ENCODE data around the gene SH3GL3. TPM values are rescaled to one million over a fixed set of nuclear protein-coding genes. Genes with fewer than 3 reads are reported as not detected.

Gene SH3GL3
- total and polyA plus RNA-seq, 2 of the 8 experiments (the other 6 are each of a cell fraction or from before 2014, with no cell fraction given) = 14.1 to 19.1 TPM

DNA sequence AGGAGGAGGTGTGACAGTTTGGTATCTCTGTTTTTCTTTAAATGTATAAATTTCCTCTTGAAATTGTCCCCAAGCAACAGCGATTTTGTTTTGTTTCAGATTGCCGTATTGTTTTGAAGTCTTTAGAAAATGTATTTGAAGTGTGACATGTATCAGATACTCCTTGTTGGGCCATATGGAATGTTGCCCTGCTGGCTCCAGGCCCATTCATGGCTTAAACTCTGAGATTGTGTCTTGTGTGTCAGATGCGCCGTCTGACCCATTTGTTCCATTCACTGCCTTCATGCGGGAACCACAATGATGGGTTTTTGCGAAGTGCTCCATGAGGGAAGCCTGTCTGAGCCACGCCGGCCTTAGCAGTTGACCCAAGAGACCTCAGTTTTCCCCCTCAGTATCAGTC is 131.6 kb downstream of the SH3GL3 start:
- Histone ChIP-seq H2BK12ac (ENCODE audit: low read depth, low read length) (no peak overlapping the region), H3K27me3 (replicated peaks in 1 of 4; ENCODE audit: control insufficient read depth in 3 of 4, extremely low read depth in 1 of 4, insufficient read depth in 3 of 4, low read length in 3 of 4) (no peaks in the 10 kb centered on the region), H2AK5ac (ENCODE audit: low read depth, low read length) (no peak overlapping the region), H4K91ac (replicated peaks; ENCODE audit: insufficient read length, low read length) (no peak overlapping the region), H3K14ac (ENCODE audit: insufficient read length) (no peak overlapping the region), H4K20me1 (replicated peaks in 1 of 2; ENCODE audit: control insufficient read depth in 1 of 2, insufficient read depth in 2 of 2, low read length in 2 of 2) (no peaks in the 10 kb centered on the region), H3K4me1 (replicated peaks in 1 of 4; ENCODE audit: control insufficient read depth in 3 of 4, insufficient read depth in 4 of 4, low read length in 3 of 4) (no peaks in the 10 kb centered on the region), H4K8ac (ENCODE audit: extremely low read depth, insufficient read depth, low read length) (no peak overlapping the region), H2BK120ac (replicated peaks; ENCODE audit: low read depth, low read length) (no peak overlapping the region), H3K23me2 (ENCODE audit: low read depth, low read length) (no peaks in the 10 kb centered on the region), H2BK20ac (ENCODE audit: low read length) (no peak overlapping the region), H2BK5ac (ENCODE audit: low read depth, low read length) (no peak overlapping the region), H3K23ac (ENCODE audit: insufficient read length) (no peak overlapping the region), H3K27ac (ENCODE audit: low read depth, low read length) (no peak overlapping the region), H3K4me2 (ENCODE audit: insufficient read depth in 1 of 2, low read depth in 2 of 2, low read length in 2 of 2) (no peak overlapping the region), H3K9ac (replicated peaks in 1 of 4; ENCODE audit: extremely low read depth in 1 of 4, low read depth in 3 of 4, low read length in 3 of 4) (no peak overlapping the region), H3K4me3 (ENCODE audit: extremely low read depth in 1 of 4, insufficient read depth in 2 of 4, low read depth in 3 of 4, low read length in 4 of 4) (no peak overlapping the region), H4K5ac (ENCODE audit: insufficient read length, low read depth, low read length) (no peak overlapping the region), H3K56ac (replicated peaks; ENCODE audit: insufficient read length, low read depth, low read length) (no peak overlapping the region), H2AFZ (ENCODE audit: low read length) (no peak overlapping the region), H3K18ac (ENCODE audit: extremely low read depth, low read length) (no peak overlapping the region), H3K9me3 (ENCODE audit: insufficient read depth in 2 of 2, low read depth in 1 of 2, low read length in 1 of 2) (no peaks in the 10 kb centered on the region), H2BK15ac (ENCODE audit: low read length) (no peak overlapping the region), H3K79me1 (ENCODE audit: low read depth, low read length) (no peaks in the 10 kb centered on the region), H3K79me2 (ENCODE audit: control insufficient read depth in 1 of 2, insufficient read depth in 2 of 2, low read length in 2 of 2) (no peaks in the 10 kb centered on the region), H3K36me3 (ENCODE audit: control insufficient read depth in 2 of 4, insufficient read depth in 4 of 4, low read length in 3 of 4) (no peaks in the 10 kb centered on the region), H3K4ac (replicated peaks; ENCODE audit: insufficient read length, low read depth, low read length) (no peak overlapping the region)
- ChIA-PET CTCF (ENCODE audit: partially characterized antibody) (interaction anchor here (1.1 to 3.3 kb wide), 3 partner anchors 11 to 141 kb away, joined by 3 to 21 read pairs (median 7); no protein-coding TSS in a partner anchor), POLR2A (ENCODE audit: partially characterized antibody) (no interaction called here)
- 98% methylated on average over 8 of the region's 8 CpGs; no CpG with 5 or more reads in 1 of the 2 experiments for WGBS, 2 experiments (ENCODE audit: extremely low coverage in 1 of 2, insufficient coverage in 1 of 2, insufficient read length in 1 of 2, insufficient replicate concordance in 2 of 2, low coverage in 1 of 2, low lambda C conversion rate in 2 of 2, missing lambda C conversion rate in 1 of 2)
- no peak for FAIRE-seq
- no peak for DNase-seq (ENCODE audit: low read depth in 1 of 2, low spot score in 2 of 2)
- TF ChIP-seq SP2 (IDR thresholded peaks at IDR 0.05; ENCODE audit: low read length) (no peak), HDAC6 (IDR thresholded peaks at IDR 0.05; ENCODE audit: low read depth, low read length) (no peak), JUN (IDR thresholded peaks at IDR 0.05; ENCODE audit: low read depth, low read length) (no peak), NANOG (IDR thresholded peaks at IDR 0.05; ENCODE audit: insufficient read depth, low read depth, low read length, poor library complexity, severe bottlenecking) (no peak), CTBP2 (IDR thresholded peaks at IDR 0.05; ENCODE audit: borderline replicate concordance, insufficient read depth, insufficient read length, low read length) (no peak), BRCA1 (IDR thresholded peaks at IDR 0.05; ENCODE audit: low read depth, low read length) (no peak)

Measured in H1 (cell line).